Large intestine (tissue), 3 donors: ENCODE results near the gene ESYT3. TPM values are rescaled to one million over a fixed set of nuclear protein-coding genes. Genes with fewer than 3 reads are reported as not detected.

Source experiments
- DNase-seq, 2 donors: peaks; one replicate each; pipeline versions ENCODE4 v3.0.0 to v3.0.0-alpha.2; 2013
- H3K27ac ChIP-seq: one replicate; pipeline ENCODE4 v1.5.1; 2013; ENCODE audit warnings: low read length
- H3K27me3 ChIP-seq: 2 replicates; pipeline ENCODE4 v1.6.1; 2013; ENCODE audit warnings: low read length; ENCODE audit not compliant: control insufficient read depth, insufficient read depth
- H3K36me3 ChIP-seq: 2 replicates; pipeline ENCODE4 v1.6.1; 2013; ENCODE audit warnings: low read length; ENCODE audit not compliant: control insufficient read depth, insufficient read depth
- H3K4me1 ChIP-seq: one replicate; pipeline ENCODE4 v1.6.1; 2013; ENCODE audit warnings: low read length; ENCODE audit not compliant: control insufficient read depth, insufficient read depth
- H3K4me3 ChIP-seq: one replicate; pipeline ENCODE4 v1.5.1; 2013; ENCODE audit warnings: low read length
- H3K9me3 ChIP-seq: one replicate; pipeline ENCODE4 v1.6.1; 2013; ENCODE audit warnings: mild to moderate bottlenecking, low read depth, low read length, moderate library complexity; ENCODE audit not compliant: control insufficient read depth
- WGBS: methylation state at CpG from one replicate; pipeline ENCODE4 v1.1.5; 2013; ENCODE audit warnings: low lambda C conversion rate; ENCODE audit not compliant: insufficient coverage; 5-methylcytosine and 5-hydroxymethylcytosine counted together
- polyA plus RNA-seq: library from polyadenylated mRNA; unstranded; fragments of 120-200 nt; gene quantifications from one replicate; pipeline ENCODE4 v1.2.1, GENCODE V29; 2013

The ESYT3 gene
- polyA plus RNA-seq, 1 donor, result 1.8 TPM

DNA sequence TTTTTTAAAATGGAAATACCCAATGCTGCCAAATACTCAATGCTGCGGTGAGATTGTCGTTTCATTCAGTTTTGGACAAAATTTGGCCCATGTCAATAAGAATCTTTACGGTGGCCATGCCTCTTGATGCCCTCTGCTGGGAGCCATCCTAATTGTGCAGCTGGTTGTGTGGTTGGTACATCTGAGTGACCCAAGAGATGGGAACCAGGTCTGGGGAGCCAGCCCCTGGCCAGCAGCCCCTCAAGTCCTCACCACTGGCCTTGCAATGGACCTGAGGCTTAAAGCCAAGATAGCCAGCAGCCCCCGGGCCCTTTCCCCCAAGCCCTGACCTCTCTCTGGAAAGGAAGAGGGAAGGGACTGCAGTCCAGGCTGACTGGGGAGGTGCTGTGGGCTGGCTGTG, 36.4 kb upstream of the ESYT3 start:
- H3K27ac ChIP-seq, result no peak overlapping the region
- 100% methylated on average over 2 of the region's 4 CpGs for WGBS
- no peak for DNase-seq
- H3K9me3 ChIP-seq, result no peaks in the 10 kb centered on the region
- H3K36me3 ChIP-seq, result no peaks in the 10 kb centered on the region
- H3K4me3 ChIP-seq, result no peak overlapping the region
- no peaks in the 10 kb centered on the region for H3K27me3 ChIP-seq
- no peaks in the 10 kb centered on the region for H3K4me1 ChIP-seq

DNA sequence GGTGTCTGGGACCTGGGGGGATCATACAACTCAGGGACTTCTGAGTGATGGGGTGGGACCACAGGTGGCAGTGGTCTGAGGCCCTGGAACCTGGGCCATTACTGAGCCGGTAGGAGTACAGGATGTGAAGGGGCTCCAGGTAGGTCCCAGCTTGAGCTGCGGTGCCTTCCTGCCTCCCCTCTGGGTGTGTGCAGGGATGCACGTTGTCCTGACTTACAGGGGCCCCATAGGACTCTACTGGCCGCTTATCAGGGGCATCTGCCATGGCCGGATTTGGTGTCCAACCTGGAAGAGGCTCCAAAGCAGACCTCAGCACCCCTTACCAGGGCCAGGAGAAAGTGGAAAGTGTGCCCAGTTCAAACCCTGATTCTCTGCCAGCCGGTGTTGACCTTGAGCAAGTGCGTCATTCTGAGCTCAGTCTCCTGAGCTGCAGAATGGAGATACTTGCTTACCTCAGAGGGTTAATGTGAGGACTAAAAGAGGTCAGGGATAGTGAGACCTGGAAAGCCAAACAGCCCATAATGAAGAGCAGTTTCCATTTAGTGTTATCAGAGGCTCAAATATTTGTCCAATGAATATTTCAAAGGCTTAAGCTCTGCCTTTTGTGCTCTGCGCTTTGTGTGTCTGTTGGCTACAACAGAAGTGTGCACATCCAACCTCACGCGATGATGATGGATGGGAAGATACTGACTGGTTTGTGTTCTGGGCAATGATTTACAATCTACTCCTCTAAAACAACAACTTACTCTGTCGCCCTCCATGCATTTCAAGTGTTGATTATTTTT, 35.4 kb upstream of the ESYT3 start:
- 92% methylated on average over 1 of the region's 11 CpGs for WGBS
- H3K4me3 ChIP-seq, result no peak overlapping the region
- no peaks in the 10 kb centered on the region for H3K27me3 ChIP-seq
- DNase-seq, result no peak
- no peaks in the 10 kb centered on the region for H3K36me3 ChIP-seq
- H3K9me3 ChIP-seq, result no peaks in the 10 kb centered on the region
- H3K27ac ChIP-seq, result no peak overlapping the region
- no peaks in the 10 kb centered on the region for H3K4me1 ChIP-seq

- DNase-seq, result no peak
- no peaks in the 10 kb centered on the region for H3K36me3 ChIP-seq
Measured at GRCh38 chr3:138399766-138400165, 34.6 kb upstream of the ESYT3 start.

DNA sequence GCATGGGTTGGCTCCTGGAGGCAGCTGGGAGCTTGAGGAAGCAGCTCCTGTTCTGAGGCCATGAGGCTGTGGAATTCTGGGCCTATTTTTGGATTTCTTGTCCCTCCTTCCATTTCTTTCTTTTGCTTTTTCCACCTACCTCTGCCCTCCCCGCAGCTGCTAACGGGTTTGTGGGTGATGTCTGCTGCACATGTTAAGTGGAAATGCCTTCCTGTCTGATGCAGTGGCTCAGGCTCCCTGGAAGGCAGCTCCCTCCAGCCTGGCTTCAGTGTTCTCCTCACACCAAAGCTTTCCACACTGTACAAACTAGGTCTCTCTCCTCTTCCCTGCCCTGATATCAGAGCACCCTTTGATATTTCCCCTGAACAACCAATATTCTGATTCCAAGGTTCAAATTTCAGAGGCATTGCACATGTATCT, 33.8 kb upstream of the ESYT3 start:
- H3K9me3 ChIP-seq, result no peaks in the 10 kb centered on the region
- no peak overlapping the region for H3K27ac ChIP-seq
- no peaks in the 10 kb centered on the region for H3K4me1 ChIP-seq
- no peaks in the 10 kb centered on the region for H3K27me3 ChIP-seq
- no peak for DNase-seq
- H3K4me3 ChIP-seq, result no peak overlapping the region
- no CpG with 5 or more reads among the region's 2 CpGs for WGBS
- H3K36me3 ChIP-seq, result no peaks in the 10 kb centered on the region

More at GRCh38 chr3:138399766-138400165, 34.6 kb upstream of the ESYT3 start:
- Histone ChIP-seq H3K27ac (no peak overlapping the region), H3K4me1 (no peaks in the 10 kb centered on the region), H3K27me3 (no peaks in the 10 kb centered on the region), H3K9me3 (no peaks in the 10 kb centered on the region), H3K4me3 (no peak overlapping the region)
- WGBS, result no CpG with 5 or more reads among the region's 10 CpGs

GRCh38 chr3:138401834-138402233, 32.6 kb upstream of the ESYT3 start:
- H3K9me3 ChIP-seq, result no peaks in the 10 kb centered on the region
- no peak overlapping the region for H3K27ac ChIP-seq
- no peak for DNase-seq
- no peaks in the 10 kb centered on the region for H3K36me3 ChIP-seq
- WGBS, result no CpG with 5 or more reads among the region's 7 CpGs
- no peaks in the 10 kb centered on the region for H3K27me3 ChIP-seq
- H3K4me1 ChIP-seq, result no peaks in the 10 kb centered on the region
- no peak overlapping the region for H3K4me3 ChIP-seq

GRCh38 chr3:138404121-138404520, 30.3 kb upstream of the ESYT3 start:
- Histone ChIP-seq H3K36me3 (no peaks in the 10 kb centered on the region), H3K27me3 (no peaks in the 10 kb centered on the region), H3K27ac (no peak overlapping the region), H3K4me3 (no peak overlapping the region), H3K9me3 (no peaks in the 10 kb centered on the region), H3K4me1 (no peaks in the 10 kb centered on the region)
- DNase-seq, result no peak
- WGBS, result no CpG with 5 or more reads among the region's 6 CpGs

GRCh38 chr3:138405001-138405400, 29.4 kb upstream of the ESYT3 start:
- Histone ChIP-seq H3K27me3 (no peaks in the 10 kb centered on the region), H3K27ac (no peak overlapping the region), H3K36me3 (no peaks in the 10 kb centered on the region), H3K4me3 (no peak overlapping the region), H3K9me3 (no peaks in the 10 kb centered on the region), H3K4me1 (no peaks in the 10 kb centered on the region)
- DNase-seq, result no peak
- WGBS, result 100% methylated on average over 2 of the region's 7 CpGs

GRCh38 chr3:138405486-138405885, 28.9 kb upstream of the ESYT3 start:
- WGBS, result 100% methylated on average over 2 of the region's 5 CpGs
- DNase-seq, result no peak
- no peaks in the 10 kb centered on the region for H3K4me1 ChIP-seq
- H3K27ac ChIP-seq, result no peak overlapping the region
- H3K9me3 ChIP-seq, result no peaks in the 10 kb centered on the region
- no peaks in the 10 kb centered on the region for H3K27me3 ChIP-seq
- no peaks in the 10 kb centered on the region for H3K36me3 ChIP-seq
- H3K4me3 ChIP-seq, result no peak overlapping the region

DNA sequence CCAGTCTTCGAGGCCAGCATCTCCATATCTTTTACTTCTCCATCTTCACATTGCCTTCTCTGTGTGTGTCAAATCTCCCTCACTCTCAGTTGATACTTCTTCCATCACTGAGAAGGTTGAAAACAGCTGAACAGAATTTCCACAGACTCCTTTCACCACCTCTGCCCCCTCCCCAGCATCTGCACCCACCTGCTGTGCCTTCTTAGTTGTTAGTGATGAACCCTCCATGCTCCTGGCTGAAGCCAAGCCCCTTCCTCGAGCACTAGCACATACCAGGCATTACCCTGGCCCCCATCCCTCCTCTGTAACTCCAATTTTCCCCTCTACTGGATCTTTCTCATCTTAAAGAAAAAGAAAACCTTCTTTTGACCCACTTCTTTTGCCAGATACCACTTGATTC, 27.8 kb upstream of the ESYT3 start:
- Histone ChIP-seq H3K27me3 (peaks cover 2% of the 10 kb centered on the region), H3K27ac (no peak overlapping the region), H3K9me3 (no peaks in the 10 kb centered on the region), H3K36me3 (no peaks in the 10 kb centered on the region), H3K4me3 (no peak overlapping the region), H3K4me1 (no peaks in the 10 kb centered on the region)
- DNase-seq, result no peak
- no CpG with 5 or more reads among the region's 2 CpGs for WGBS

DNA sequence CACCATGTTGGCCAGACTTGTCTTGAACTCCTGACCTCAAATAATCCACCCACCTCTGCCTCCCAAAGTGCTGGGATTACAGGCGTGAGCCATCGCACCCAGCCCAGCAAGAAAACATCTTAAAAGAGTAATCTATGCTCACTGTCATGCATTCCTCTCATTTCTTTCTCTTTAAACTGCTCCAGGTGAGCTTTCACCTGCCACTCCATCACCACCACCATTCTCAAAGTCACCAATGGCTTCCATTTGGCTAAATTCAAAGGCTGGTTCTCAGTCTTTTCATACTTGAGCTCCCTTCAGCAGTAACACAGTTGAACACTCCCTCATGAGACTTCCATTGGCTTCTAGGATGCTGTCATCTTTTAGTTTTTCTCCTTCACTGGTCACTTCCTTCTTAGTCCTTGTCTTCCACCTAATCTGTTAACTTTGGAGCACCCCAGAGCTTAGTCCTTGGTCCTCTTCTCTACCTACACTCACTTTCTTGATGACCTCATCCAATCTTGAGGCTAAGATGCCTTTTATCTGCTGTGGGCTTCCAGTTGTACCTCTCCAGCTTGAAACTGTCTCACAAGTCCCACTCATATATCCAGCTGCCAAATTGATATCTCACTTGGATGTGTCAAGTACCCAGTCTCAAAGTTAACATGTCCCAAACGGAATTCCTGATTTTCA, 27.0 kb upstream of the ESYT3 start:
- WGBS, result 40% methylated on average over 1 of the region's 3 CpGs
- Histone ChIP-seq H3K4me3 (no peak overlapping the region), H3K36me3 (no peaks in the 10 kb centered on the region), H3K4me1 (no peaks in the 10 kb centered on the region), H3K27me3 (peaks cover 2% of the 10 kb centered on the region), H3K9me3 (no peaks in the 10 kb centered on the region), H3K27ac (no peak overlapping the region)
- DNase-seq, result no peak
